Ovary (tissue), 9 donors: ENCODE measurements around the gene SHBG. TPM values are rescaled to one million over a fixed set of nuclear protein-coding genes. Genes with fewer than 3 reads are reported as not detected.

Experiments used
- DNase-seq, 5 donors: peaks; one replicate each; pipeline ENCODE4 v3.0.0-alpha.2; 2019 to 2020
- H3K27ac ChIP-seq, 2 donors: fragments of 200-600 bp; one replicate each; pipeline versions ENCODE4 v1.5.1 to v1.8.0; 2019 to 2022
- H3K27me3 ChIP-seq: fragments of 200-600 bp; one replicate; pipeline ENCODE4 v1.8.0; 2022
- H3K36me3 ChIP-seq: fragments of 200-600 bp; sonication (generic); one replicate; pipeline ENCODE4 v1.5.1; 2019
- H3K4me1 ChIP-seq: one replicate; pipeline ENCODE4 v1.8.1; 2013; ENCODE audit warnings: mild to moderate bottlenecking, moderate library complexity; ENCODE audit not compliant: insufficient read depth
- H3K4me3 ChIP-seq: fragments of 200-600 bp; sonication (generic); one replicate; pipeline ENCODE4 v1.5.1; 2017
- H3K9me3 ChIP-seq, 2 donors: fragments of 200-600 bp in 1 of 2; sonication (generic) in 1 of 2; one replicate each; pipeline versions ENCODE4 v1.5.1 to v1.8.1; 2013 to 2019; ENCODE audit warnings: mild to moderate bottlenecking in 1 of 2, moderate library complexity in 1 of 2
- CTCF ChIP-seq, 3 donors: fragments of 450-650 bp in 2 of 3; fragments of 200-600 bp in 1 of 3; IDR thresholded peaks; one replicate each; pipeline versions ENCODE4 v1.5.1 to v1.8.0; 2016 to 2022; ENCODE audit warnings: antibody characterized with exemption in 3 of 3, mild to moderate bottlenecking in 1 of 3
- EP300 ChIP-seq: sonication (generic); formaldehyde crosslinking; IDR thresholded peaks from one replicate; pipeline ENCODE4 v1.6.1; 2017; ENCODE audit warnings: antibody characterized with exemption
- POLR2A ChIP-seq: fragments of 450-650 bp; IDR thresholded peaks from one replicate; pipeline ENCODE4 v1.6.1; 2017; ENCODE audit warnings: antibody characterized with exemption, mild to moderate bottlenecking, moderate library complexity
- WGBS, 3 donors: extraction: QIAGEN DNeasy Blood & Tissue Kit in 1 of 3; methylation state at CpG; one replicate each; pipeline versions ENCODE4 v1.1.5 to v1.1.7; 2013 to 2017; 5-methylcytosine and 5-hydroxymethylcytosine counted together
- intact Hi-C, 4 donors: fragments of 100-400 bp; cut with DNase I; formaldehyde crosslinking; loops; one replicate each; pipeline versions ENCODE4 v1.11.0 to v1.15.1; 2022 to 2023
- polyA plus RNA-seq, 2 donors: library from polyadenylated mRNA; stranded (reverse); fragments of 200-250 nt in 1 of 2; fragments of 350-450 nt in 1 of 2; fragmentation: Illumina TruSeq in 1 of 2; extraction: RNeasy Lipid Tissue Mini Kit (QIAGEN cat#74804) in 1 of 2; gene quantifications; one replicate each; pipeline ENCODE4 v1.2.3, GENCODE V29; 2013 to 2014
- total RNA-seq, 7 donors: library from RNA; depleted of rRNA in 2 of 7; stranded (reverse); fragments of >200 nt in 2 of 7; fragmentation: NEBNext Ultra II Directional in 3 of 7; extraction: Animal tissue kit (Norgen Biotek cat#: 25700) in 3 of 7; gene quantifications; one replicate each; pipeline versions ENCODE4 v1.1.0 to v1.2.4, GENCODE V29; 2016 to 2023
- donor health status: DM: no; HTN: no; CAD: no; lungs with moderate emphysema.
- donor health status: DM: no; HTN: no; CAD: no.
- donor health status: Bipolar disorder and iron deficiency.
- donor health status: DM: yes; HTN: yes; CAD: no.
- donor health status: DM: no; HTN: no; CAD: no.
- donor health status: DM: yes; HTN: yes; CAD: no.

The SHBG gene
- total and polyA plus RNA-seq, 9 donors: 0.63 to 1.3 (median 0.92) TPM

GRCh38 chr17:7652388-7653356 is 22.7 kb downstream of the SHBG start:
- intact Hi-C loops: loop anchor here in 2 of 4 donors (5.0 kb wide), 1 partner anchor 35 kb away; the partner anchor contains the start of genes TP53 (in 2 of the 2) and WRAP53 (in 2 of the 2)
- H3K4me1 ChIP-seq: peaks cover 4% of the 10 kb centered on the region
- no peaks in the 10 kb centered on the region for H3K36me3 ChIP-seq
- WGBS, 3 donors: 46 to 49% (median 48%) methylated on average over 12 of the region's 12 CpGs
- peak in 4 of 5 donors; percentile 39 to 64 (median 49) for DNase-seq
- peak overlapping the region in 1 of 2 donors; percentile 86 for H3K27ac ChIP-seq
- no peak overlapping the region for H3K4me3 ChIP-seq
- TF ChIP-seq POLR2A: no peak
- H3K27me3 ChIP-seq: no peaks in the 10 kb centered on the region
- H3K9me3 ChIP-seq: no peaks in the 10 kb centered on the region

GRCh38 chr17:7654832-7655540 is 25.1 kb downstream of the SHBG start:
- intact Hi-C loops: loop anchor here in 2 of 4 donors (5.0 kb wide), 1 partner anchor 32 kb away; the partner anchor contains the start of genes TP53 (in 2 of the 2) and WRAP53 (in 2 of the 2)
- Histone ChIP-seq H3K4me1 (peaks cover 4% of the 10 kb centered on the region), H3K27ac (no peak overlapping the region), H3K36me3 (no peaks in the 10 kb centered on the region), H3K4me3 (no peak overlapping the region), H3K27me3 (no peaks in the 10 kb centered on the region), H3K9me3 (no peaks in the 10 kb centered on the region)
- WGBS, 3 donors: 54 to 63% (median 57%) methylated on average over 16 of the region's 16 CpGs
- no peak for DNase-seq
- TF ChIP-seq EP300: no peak
- TF ChIP-seq CTCF (IDR thresholded peaks at IDR 0.05): no peak
- TF ChIP-seq POLR2A: no peak

GRCh38 chr17:7655541-7655840 is 25.6 kb downstream of the SHBG start:
- Histone ChIP-seq H3K27me3 (no peaks in the 10 kb centered on the region), H3K36me3 (no peaks in the 10 kb centered on the region), H3K9me3 (no peaks in the 10 kb centered on the region), H3K4me1 (peaks cover 4% of the 10 kb centered on the region), H3K27ac (no peak overlapping the region), H3K4me3 (no peak overlapping the region)
- intact Hi-C loops: no loop called here
- peak in 1 of 5 donors; percentile 31 for DNase-seq
- WGBS, 3 donors: 89 to 91% (median 90%) methylated on average over 17 of the region's 17 CpGs
- TF ChIP-seq EP300: no peak
- no peak for TF ChIP-seq POLR2A
- no peak for TF ChIP-seq CTCF (IDR thresholded peaks at IDR 0.05)

- peak; percentile 73 to 87 (median 79) for DNase-seq
- Histone ChIP-seq H3K27ac (peak overlapping the region in 1 of 2 donors; percentile 1), H3K4me3 (no peak overlapping the region), H3K36me3 (no peaks in the 10 kb centered on the region), H3K4me1 (peaks cover 4% of the 10 kb centered on the region), H3K27me3 (no peaks in the 10 kb centered on the region), H3K9me3 (no peaks in the 10 kb centered on the region)
- intact Hi-C loops: no loop called here
- WGBS, 3 donors: 13 to 17% (median 14%) methylated on average over 10 of the region's 10 CpGs
- TF ChIP-seq EP300 (no peak), POLR2A (no peak)
Observed at GRCh38 chr17:7656958-7657609, 27.1 kb downstream of the SHBG start.
